Activated naive CD8-positive, alpha-beta T cell treated with anti-CD3 and anti-CD28 coated beads, Interleukin-2, amount 50 U/mL, for 16 hours (primary cell): ENCODE results near the gene TACC2.
"Not testable (repeated sequence)": the region's sequence is repeated elsewhere in the genome, so short reads cannot be mapped to it uniquely, and the experiment has no call there.

Experiments used
- DNase-seq: peaks from one replicate; pipeline ENCODE4 v3.0.0-alpha.2; 2020; ENCODE audit warnings: low read depth, low spot score

Gene TACC2

GRCh38 chr10:122022276-122022675 lies 33.3 kb downstream of the TACC2 start:
- DNase-seq = no peak

DNA sequence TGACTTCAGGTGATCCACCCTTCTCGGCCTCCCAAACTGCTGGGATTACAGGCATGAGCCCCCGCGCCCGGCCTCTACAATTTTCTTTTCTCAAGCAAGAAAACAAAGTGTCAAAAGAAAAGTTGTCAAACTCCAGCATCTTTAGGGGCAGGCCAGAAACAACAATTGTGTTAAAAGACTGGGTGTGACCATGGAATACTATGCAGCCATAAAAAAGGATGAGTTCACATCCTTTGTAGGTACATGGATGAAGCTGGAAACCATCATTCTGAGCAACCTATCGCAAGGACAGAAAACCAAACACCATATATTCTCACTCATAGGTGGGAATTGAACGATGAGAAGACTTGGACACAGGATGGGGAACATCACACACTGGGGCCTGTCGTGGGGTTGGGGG lies 34.3 kb downstream of the TACC2 start:
- not testable (repeated sequence) for DNase-seq

GRCh38 chr10:122029499-122030199 lies 40.7 kb downstream of the TACC2 start:
- no peak for DNase-seq

- no peak for DNase-seq
These were observed 41.2 kb downstream of the TACC2 start for GRCh38 chr10:122030200-122030552.

DNA sequence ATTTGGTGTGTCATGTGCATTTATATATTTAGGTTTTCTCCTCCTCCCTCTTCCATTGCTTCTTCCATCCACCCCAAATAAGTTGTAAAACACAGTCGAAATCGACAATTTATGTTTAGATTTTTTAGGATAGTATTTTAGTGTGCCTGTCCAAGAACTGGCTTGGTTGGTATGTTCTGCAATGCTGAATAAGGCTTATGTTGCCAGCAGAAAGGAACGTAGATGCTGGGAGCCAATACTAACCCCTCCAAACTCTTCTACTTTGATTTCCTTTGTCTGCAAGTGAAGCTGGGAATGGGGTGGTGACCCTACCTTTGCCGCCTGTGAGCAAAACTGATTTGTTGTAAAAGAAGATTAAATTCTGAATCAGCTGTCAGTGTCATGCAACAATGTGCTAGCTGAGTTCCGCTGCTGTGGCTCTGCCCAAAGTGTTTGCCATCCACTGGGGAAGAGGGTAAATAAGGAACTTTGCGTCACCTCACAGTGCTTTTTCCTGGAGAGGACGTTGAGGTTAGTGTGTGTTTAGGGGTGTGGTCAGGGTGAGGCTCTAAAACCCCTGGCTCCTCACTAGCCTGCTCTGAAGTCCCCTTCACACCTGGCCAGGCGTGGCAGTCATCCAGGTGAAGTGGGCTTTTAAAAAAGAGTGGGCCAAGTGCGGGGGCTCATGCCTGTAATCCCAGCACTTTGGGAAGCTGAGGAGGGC lies 44.4 kb downstream of the TACC2 start:
- no peak for DNase-seq

- no peak for DNase-seq
These were observed 45.3 kb downstream of the TACC2 start for GRCh38 chr10:122034149-122034756.

GRCh38 chr10:122040786-122041185 lies 51.8 kb downstream of the TACC2 start:
- no peak for DNase-seq

- DNase-seq = no peak
These were observed 53.9 kb downstream of the TACC2 start for GRCh38 chr10:122042836-122043235.

GRCh38 chr10:122044045-122044661 lies 55.2 kb downstream of the TACC2 start:
- DNase-seq = no peak

GRCh38 chr10:122044713-122045112 lies 55.8 kb downstream of the TACC2 start:
- DNase-seq = no peak

- DNase-seq = no peak
These were observed 56.2 kb downstream of the TACC2 start for GRCh38 chr10:122045212-122045611.

DNA sequence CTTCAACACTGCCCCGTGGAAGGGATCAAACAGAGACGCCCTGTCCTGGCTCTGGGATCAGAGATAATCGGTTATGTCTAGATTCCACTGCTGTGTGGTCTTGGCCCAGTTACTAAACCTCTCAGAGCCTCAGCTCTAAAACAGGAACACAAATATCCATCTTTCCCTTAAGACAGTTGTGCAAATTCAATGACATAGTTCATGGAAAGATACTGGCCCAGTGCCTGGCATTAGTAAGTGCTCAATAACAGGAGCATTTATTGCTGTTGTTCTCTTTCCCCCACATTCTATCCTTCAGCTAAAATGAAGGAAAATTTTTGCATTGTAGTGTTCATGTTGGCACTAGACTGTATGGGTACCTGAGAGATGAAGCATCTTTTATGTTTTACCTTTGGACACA lies 58.6 kb downstream of the TACC2 start:
- DNase-seq = no peak

- DNase-seq = no peak
These were observed 60.1 kb downstream of the TACC2 start for GRCh38 chr10:122049076-122049475.

- DNase-seq = no peak
These were observed 61.3 kb downstream of the TACC2 start for GRCh38 chr10:122050311-122050710.

DNA sequence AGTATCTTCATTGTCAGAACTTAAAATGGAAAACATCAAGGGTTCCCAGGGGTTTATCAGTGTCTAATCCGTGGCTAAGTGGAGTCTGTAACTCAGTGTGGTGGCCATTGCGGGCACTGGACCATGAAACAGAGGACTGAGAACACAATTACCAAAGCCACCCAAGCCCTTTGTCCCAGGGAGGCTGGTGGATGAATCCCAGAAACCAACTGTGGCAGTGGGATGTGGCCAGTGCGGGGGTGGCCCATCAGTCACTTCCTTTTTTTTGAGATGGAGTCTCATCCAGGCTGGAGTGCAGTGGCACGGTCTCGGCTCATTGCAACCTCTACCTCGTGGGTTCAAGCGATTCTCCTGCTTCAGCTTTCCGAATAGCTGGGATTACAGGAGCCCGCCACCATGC lies 61.8 kb downstream of the TACC2 start:
- DNase-seq = no peak

DNA sequence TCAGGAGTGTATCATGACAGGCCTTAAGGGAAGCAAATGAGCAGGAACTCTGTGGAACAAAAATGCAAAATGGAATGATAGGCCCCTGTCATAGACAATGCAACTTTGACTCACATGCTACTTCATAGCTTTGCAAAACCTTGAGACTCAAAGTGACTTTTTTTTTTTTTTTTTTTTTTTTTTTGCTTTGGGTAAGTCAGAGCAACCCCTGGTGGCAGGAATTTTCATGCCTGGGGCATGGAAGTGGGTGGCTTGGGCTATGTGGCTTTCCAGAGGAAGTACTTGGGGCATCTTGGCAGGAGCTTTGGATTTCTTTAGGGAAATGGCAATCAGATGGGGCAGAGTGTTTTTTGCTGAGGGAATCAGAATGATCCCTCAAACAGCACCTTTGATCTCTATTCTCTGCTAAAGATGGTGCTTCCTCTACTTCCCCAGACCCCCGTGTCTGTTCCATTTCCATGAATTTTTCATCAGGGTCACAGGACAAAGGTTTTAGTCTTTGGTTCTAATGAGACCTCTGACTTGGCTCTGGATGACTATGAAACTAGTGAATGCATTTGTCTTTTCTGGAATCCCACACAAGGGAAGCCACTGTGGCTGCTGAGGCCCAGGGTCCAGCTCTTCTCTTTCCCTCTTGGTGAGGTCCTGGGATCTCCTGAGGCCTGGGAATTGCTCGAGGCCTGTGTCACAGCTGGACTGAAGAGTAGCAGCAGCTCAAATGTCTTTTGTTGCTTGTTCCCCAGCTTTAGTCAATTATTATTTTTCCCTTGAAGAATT lies 62.8 kb downstream of the TACC2 start:
- DNase-seq = no peak

- no peak for DNase-seq
These were observed 63.7 kb downstream of the TACC2 start for GRCh38 chr10:122052701-122053100.

- no peak for DNase-seq
These were observed 64.4 kb downstream of the TACC2 start for GRCh38 chr10:122053314-122053713.

DNA sequence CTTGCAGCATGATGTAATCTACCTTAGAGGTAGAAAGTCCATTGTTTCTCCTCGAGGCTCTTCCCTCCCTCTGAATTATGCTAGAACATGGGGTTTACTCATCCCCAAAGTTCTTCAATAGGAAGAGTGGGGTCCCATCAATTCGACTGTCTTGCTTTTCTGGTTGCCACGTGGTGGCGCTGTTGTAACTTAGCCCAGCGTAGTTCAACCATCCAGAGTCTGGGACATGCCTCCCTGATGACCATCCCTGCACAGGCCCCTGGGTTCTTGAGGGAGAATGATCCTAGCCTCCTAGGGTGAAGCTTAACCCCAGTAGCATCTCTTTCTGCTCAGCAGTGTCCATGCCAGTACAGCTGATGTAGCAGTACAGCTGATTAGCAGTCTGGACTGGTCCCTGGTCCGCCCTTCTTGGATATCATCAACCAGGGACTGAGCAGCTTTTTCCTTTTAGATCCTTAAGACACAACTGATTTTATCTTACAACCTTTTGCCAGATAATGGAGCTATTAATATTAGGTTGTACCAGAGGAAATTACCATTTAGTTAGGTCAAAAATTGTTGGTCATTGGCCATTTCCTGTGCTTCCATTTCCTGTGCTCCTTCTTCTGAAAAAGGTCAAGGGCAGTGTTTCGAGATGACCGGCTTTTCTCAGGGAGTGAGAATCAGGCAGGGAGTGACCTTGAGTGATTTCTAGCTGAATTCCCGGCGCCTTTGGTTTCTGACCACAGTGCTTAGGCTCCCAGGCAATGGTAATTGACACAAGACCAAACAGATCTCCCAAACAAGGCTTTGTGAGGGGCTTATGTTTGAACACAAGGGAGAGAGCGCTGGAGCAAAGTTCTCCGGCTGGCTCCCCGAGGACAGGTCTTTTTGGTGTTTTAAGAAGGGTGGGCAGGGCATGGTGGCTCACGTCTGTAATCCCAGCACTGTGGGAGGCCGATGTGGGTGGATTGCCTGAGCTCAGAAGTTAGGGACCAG lies 65.4 kb downstream of the TACC2 start:
- no peak for DNase-seq

DNA sequence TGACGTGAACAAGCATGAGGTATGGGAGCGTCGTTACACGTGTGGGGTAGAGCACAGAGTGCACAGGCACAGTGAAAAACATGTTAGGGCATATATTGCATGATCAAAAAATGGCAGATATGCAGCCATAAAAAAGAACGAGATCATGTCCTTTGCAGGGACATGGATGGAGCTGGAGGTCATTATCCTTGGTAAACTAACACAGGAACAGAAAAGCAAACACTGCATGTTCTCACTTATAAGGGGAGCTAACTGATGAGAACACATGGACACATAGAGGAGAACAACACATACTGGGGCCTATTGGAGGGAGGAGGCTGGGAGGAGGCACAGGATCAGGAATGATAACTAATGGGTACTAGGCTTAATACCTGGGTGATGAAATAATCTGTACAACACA lies 66.3 kb downstream of the TACC2 start:
- DNase-seq = no peak
